K562 (cell line): ENCODE data around the gene EML1. TPM values are rescaled to one million over a fixed set of nuclear protein-coding genes. Genes with fewer than 3 reads are reported as not detected.

Experiments
- ATAC-seq: fragments of 200-7000 bp; cut with Tn5 transposase; 3 replicates; pipeline ENCODE4 v1.9.1; 2020; ENCODE audit warnings: moderate library complexity
- BruUV-seq: library from RNA; stranded (reverse); fragments of 400-500 nt; replicated peaks from 2 replicates; lab custom pipeline; 2021; lab: Mats Ljungman, UMichigan
- CTCF ChIA-PET: fragments of 300-600 bp; formaldehyde crosslinking; extraction: SDS; loops from one replicate; lab custom pipeline; 2021; ENCODE audit warnings: low intra/inter-chr PET ratio; lab: Yijun Ruan, JAX
- POLR2A ChIA-PET: fragments of 300-600, 350-650 bp; sonication (Branson Sonifier 250); formaldehyde crosslinking; extraction: SDS; loops from one replicate; lab custom pipeline; 2021; ENCODE audit warnings: antibody characterized with exemption, inconsistent platforms; lab: Yijun Ruan, JAX
- DNase-seq, 4 experiments: peaks; one replicate each; pipeline versions ENCODE4 v3.0.0 to v3.0.0-alpha.2; 2011 to 2018; ENCODE audit warnings: low spot score in 3 of 4, mixed read lengths in 3 of 4; ENCODE audit errors: extremely low read depth in 1 of 4
- FAIRE-seq: peaks from 2 replicates; lab custom pipeline; 2011; peaks lifted over from hg19 to GRCh38; lab: Jason Lieb, UNC
- H2AFZ ChIP-seq: 2 replicates; pipeline ENCODE4 v1.6.0; 2011; ENCODE audit warnings: low read depth, low read length, control low read depth, inconsistent platforms
- H3K27ac ChIP-seq: fragments of 200-600 bp; 3 replicates; pipeline ENCODE4 v1.8.0; 2011; ENCODE audit warnings: low read depth, mild to moderate bottlenecking, control low read depth, inconsistent platforms, low read length, moderate library complexity, mixed read lengths; ENCODE audit errors: extremely low read depth
- H3K27me3 ChIP-seq, 2 experiments: fragments of 300-600 bp in 1 of 2; 2 replicates in 1 of 2; 3 replicates in 1 of 2; pipeline versions ENCODE4 v1.6.0 to v1.8.0; 2011; ENCODE audit warnings: inconsistent platforms in 2 of 2, low read length in 2 of 2, mild to moderate bottlenecking in 1 of 2, mixed read lengths in 1 of 2, moderate library complexity in 1 of 2; ENCODE audit not compliant: control insufficient read depth in 2 of 2, insufficient read depth in 2 of 2
- H3K36me3 ChIP-seq: fragments of 300-600 bp; 3 replicates; pipeline ENCODE4 v1.8.0; 2011; ENCODE audit warnings: mild to moderate bottlenecking, low read length, inconsistent platforms; ENCODE audit not compliant: control insufficient read depth, insufficient read depth
- H3K4me1 ChIP-seq, 2 experiments: fragments of 200-600 bp in 1 of 2; replicated peaks in 1 of 2; 2 replicates in 1 of 2; 3 replicates in 1 of 2; pipeline versions ENCODE4 v1.5.1 to v1.8.0; 2011; ENCODE audit warnings: inconsistent platforms in 2 of 2, low read length in 2 of 2, mild to moderate bottlenecking in 1 of 2, mixed read lengths in 1 of 2, moderate library complexity in 1 of 2; ENCODE audit not compliant: control insufficient read depth in 2 of 2, insufficient read depth in 2 of 2
- H3K4me2 ChIP-seq: 2 replicates; pipeline ENCODE4 v1.6.1; 2011; ENCODE audit warnings: low read length, control low read depth, inconsistent platforms, mixed read lengths; ENCODE audit not compliant: insufficient read depth
- H3K4me3 ChIP-seq: fragments of 200-600 bp; sonication (generic), shearing (Covaris generic); 2 replicates; pipeline ENCODE4 v1.5.1; 2016; ENCODE audit warnings: control low read depth, inconsistent platforms
- H3K79me2 ChIP-seq: fragments of 200-600 bp; 3 replicates; pipeline ENCODE4 v1.8.0; 2011; ENCODE audit warnings: low read length, inconsistent platforms; ENCODE audit not compliant: control insufficient read depth, insufficient read depth
- H3K9ac ChIP-seq, 2 experiments: 2 replicates each; pipeline versions ENCODE4 v1.6.0 to v1.6.1; 2011; ENCODE audit warnings: low read depth in 2 of 2, low read length in 2 of 2, control low read depth in 1 of 2, inconsistent platforms in 1 of 2, mild to moderate bottlenecking in 1 of 2, mixed read lengths in 1 of 2; ENCODE audit not compliant: insufficient read depth in 1 of 2
- H3K9me1 ChIP-seq: one replicate; pipeline ENCODE4 v1.6.0; 2011; ENCODE audit warnings: inconsistent platforms, mild to moderate bottlenecking, low read length, moderate library complexity; ENCODE audit not compliant: control insufficient read depth, insufficient read depth
- H3K9me3 ChIP-seq: replicated peaks from 2 replicates; pipeline ENCODE4 v1.5.1; 2011; ENCODE audit warnings: low read depth, low read length, inconsistent platforms; ENCODE audit not compliant: control insufficient read depth, insufficient read depth
- H4K20me1 ChIP-seq: replicated peaks from 2 replicates; pipeline ENCODE4 v1.6.1; 2011; ENCODE audit warnings: low read length, inconsistent platforms, mixed read lengths; ENCODE audit not compliant: control insufficient read depth, insufficient read depth
- FOS ChIP-seq: IDR thresholded peaks from 3 replicates; pipeline ENCODE4 v1.6.1; 2011; ENCODE audit not compliant: insufficient read length; ENCODE audit errors: extremely low read depth
- JUN ChIP-seq, 2 experiments: sonication (generic) in 1 of 2; formaldehyde crosslinking in 1 of 2; IDR thresholded peaks; 2 replicates each; pipeline versions ENCODE4 v1.6.1 to v1.8.0; 2012 to 2022; ENCODE audit warnings: borderline replicate concordance in 2 of 2, mild to moderate bottlenecking in 2 of 2, improper control_type of control experiment in 1 of 2, low read depth in 1 of 2, low read length in 1 of 2, missing genetic modification reagents in 1 of 2
- NCOA4 ChIP-seq: fragments of 450-650 bp; IDR thresholded peaks from 2 replicates; pipeline ENCODE4 v1.6.1; 2018; ENCODE audit warnings: mild to moderate bottlenecking; ENCODE audit not compliant: partially characterized antibody
- STAG1 ChIP-seq: sonication (generic); formaldehyde crosslinking; IDR thresholded peaks from 2 replicates; pipeline ENCODE4 v1.5.0; 2020; ENCODE audit warnings: missing genetic modification reagents, borderline replicate concordance
- ZFP36 ChIP-seq: fragments of 150-350 bp; IDR thresholded peaks from 2 replicates; pipeline ENCODE4 v1.6.1; 2018; ENCODE audit warnings: low read length, low read depth; ENCODE audit not compliant: partially characterized antibody
- ZNF316 ChIP-seq: fragments of 450-650 bp; IDR thresholded peaks from 2 replicates; pipeline ENCODE4 v1.6.1; 2016
- ZNF57 ChIP-seq: fragments of 450-650 bp; formaldehyde crosslinking; IDR thresholded peaks from 2 replicates; pipeline ENCODE4 v1.4.0; 2020; ENCODE audit warnings: mild to moderate bottlenecking, moderate library complexity
- WGBS: fragments of 100-300 bp; shearing (Covaris generic); methylation state at CpG from one replicate; pipeline ENCODE4 v1.1.6; 2016; ENCODE audit warnings: low coverage, mixed read lengths; ENCODE audit not compliant: insufficient coverage; ENCODE audit errors: missing lambda C conversion rate; 5-methylcytosine and 5-hydroxymethylcytosine counted together
- in situ Hi-C: fragments of 300-500 bp; cut with MboI; formaldehyde crosslinking; loops from 4 replicates; pipeline ENCODE4 v1.15.0; 2018; ENCODE audit warnings: inconsistent platforms, mixed read lengths
- intact Hi-C: fragments of 100-400 bp; cut with micrococcal nuclease; formaldehyde crosslinking; loops from 2 replicates; pipeline ENCODE4 v1.14.2; 2022
- polyA plus RNA-seq, 8 experiments: library from polyadenylated mRNA; depleted of rRNA in 4 of 8; stranded (reverse) in 5 of 8; unstranded in 3 of 8; fragments of >200 nt; fragmentation: Nextera tagmentation in 2 of 8; fragmentation: Illumina TruSeq in 1 of 8; extraction: Ambion mirVana in 2 of 8; extraction: Trizol in 1 of 8; gene quantifications; 2 replicates each; pipeline versions ENCODE4 v1.2.1 to v1.2.3, GENCODE V29; 2011 to 2014; ENCODE audit warnings: inconsistent platforms in 1 of 8, missing spikeins in 1 of 8
- total RNA-seq, 7 experiments: library from RNA; depleted of rRNA in 6 of 7; stranded (reverse); fragments of >200 nt in 6 of 7; fragmentation: Illumina TruSeq in 2 of 7; extraction: Trizol in 2 of 7; gene quantifications; 2 replicates each; pipeline versions ENCODE4 v1.2.1 to v1.2.3, GENCODE V29; 2011 to 2021; ENCODE audit warnings: low replicate concordance in 1 of 7

The EML1 gene
- total and polyA plus RNA-seq, 9 of the 15 experiments (the other 6 are each of a cell fraction or from before 2014, with no cell fraction given), result 0.01 to 0.35 (median 0.07) TPM; not detected in 2

DNA sequence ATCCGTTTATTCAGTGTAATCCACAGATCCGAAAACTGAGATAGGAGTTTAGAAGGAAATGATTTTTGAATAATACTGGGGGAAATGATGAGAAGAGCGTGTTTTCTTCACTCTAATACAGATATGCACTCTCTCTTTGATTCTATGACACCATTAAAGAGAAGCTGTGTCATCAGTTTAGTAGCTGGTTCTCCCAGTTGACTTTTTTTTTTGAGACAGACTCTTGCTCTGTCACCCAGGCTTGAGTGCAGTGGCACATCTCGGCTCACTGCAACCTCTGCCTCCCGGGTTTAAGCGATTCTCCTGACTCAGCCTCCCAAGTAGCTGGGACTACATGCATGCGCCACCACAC, 48.4 kb upstream of the EML1 start:
- Histone ChIP-seq H3K9me1 (no peaks in the 10 kb centered on the region), H3K27me3 (peaks cover 3 to 59% of the 10 kb centered on the region in 2 experiments; a peak in 3 of 5 replicates), H3K27ac (no peak overlapping the region), H3K9ac (no peak overlapping the region), H3K79me2 (no peaks in the 10 kb centered on the region), H3K4me1 (peaks cover 0 to 12% of the 10 kb centered on the region in 2 experiments; a peak in 2 of 5 replicates), H3K4me3 (no peak overlapping the region), H3K4me2 (no peak overlapping the region), H3K36me3 (no peaks in the 10 kb centered on the region), H4K20me1 (no peaks in the 10 kb centered on the region)
- POLR2A ChIA-PET, result no interaction called here
- ATAC-seq, result no peak
- 5% methylated on average over 7 of the region's 7 CpGs for WGBS
- no peak for FAIRE-seq
- no TSS peak for BruUV-seq
- in situ Hi-C loops, result no loop called here
- DNase-seq, result no peak
- no peak for TF ChIP-seq STAG1 (CRISPR knock-in tag)
- TF ChIP-seq NCOA4, result no peak
- no peak for TF ChIP-seq ZNF57 (CRISPR knock-in tag)
- TF ChIP-seq JUN (IDR thresholded peaks at IDR 0.05; ENCODE audit: borderline replicate concordance, low read depth, low read length), result no peak
- TF ChIP-seq JUN (CRISPR knock-in tag; IDR thresholded peaks at IDR 0.05; ENCODE audit: borderline replicate concordance), result no peak
- peak; percentile 12; the same call in 1 of the 2 replicates for TF ChIP-seq ZNF316
- TF ChIP-seq ZFP36, result no peak
- TF ChIP-seq FOS, result no peak
- TF ChIP-seq, all 486 proteins: peak for 1
- Histone ChIP-seq H3K9me3 (no peaks in the 10 kb centered on the region), H2AFZ (no peak overlapping the region)
- intact Hi-C loops, result no loop called here
- CTCF ChIA-PET, result no interaction called here
